RPMI7951 (cell line): ENCODE results near the gene ATP6V0D1. TPM values are rescaled to one million over a fixed set of nuclear protein-coding genes. Genes with fewer than 3 reads are reported as not detected.
"Not testable (repeated sequence)": the region's sequence is repeated elsewhere in the genome, so short reads cannot be mapped to it uniquely, and the experiment has no call there.

Experiments used
- DNase-seq: peaks from one replicate; pipeline ENCODE4 v3.0.0-alpha.2; 2012; ENCODE audit warnings: low read depth
- total RNA-seq: library from RNA; depleted of rRNA; stranded (reverse); fragments of >200 nt; shearing (Covaris generic); gene quantifications from 2 replicates; pipeline ENCODE4 v1.2.3, GENCODE V29; 2014; rRNA removed

The ATP6V0D1 gene
- 121 and 141 TPM in 2 replicates for total RNA-seq

DNA sequence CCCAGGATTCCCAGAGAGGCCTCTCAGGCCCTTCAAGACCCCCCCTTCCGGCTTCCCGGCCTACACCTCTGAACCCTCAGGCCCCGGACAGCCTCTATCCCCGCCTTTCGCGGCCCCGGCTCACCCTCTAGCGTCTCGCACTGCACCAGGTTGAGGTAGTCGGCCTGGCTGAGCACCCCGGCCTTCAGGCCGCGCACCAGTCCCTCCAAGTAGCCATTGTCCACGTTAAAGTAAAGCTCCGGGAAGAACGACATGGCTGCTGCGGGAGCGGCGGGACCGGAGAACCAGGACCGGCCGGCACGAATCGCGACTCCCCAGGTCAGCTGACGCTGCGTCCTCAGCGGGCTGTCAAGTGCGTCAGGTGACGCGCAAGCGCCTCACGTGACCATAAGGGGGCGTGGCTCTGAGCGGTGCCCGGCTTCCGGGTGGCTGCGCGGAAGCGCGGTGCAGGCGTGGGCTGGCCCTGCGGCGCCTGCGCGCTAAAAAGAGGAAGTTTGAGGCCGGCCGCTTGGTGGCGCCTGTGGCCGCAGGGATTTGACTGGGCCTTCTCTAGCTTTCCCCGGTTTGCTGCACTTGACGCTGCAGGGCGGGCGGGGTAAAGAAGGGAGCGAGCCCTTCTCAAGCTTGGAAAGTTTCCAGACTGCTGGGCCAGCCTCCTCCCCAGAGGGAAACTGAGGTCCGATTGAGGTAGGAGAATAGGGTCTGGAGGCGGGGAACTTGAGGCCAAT is at the start of gene ATP6V0D1:
Gene ATP6V0D1 (minus strand): TSS at position 325 of the 728 bp plus-strand sequence. CDS start 71 bp downstream, at position 254.
- peak; percentile 94 for DNase-seq

DNA sequence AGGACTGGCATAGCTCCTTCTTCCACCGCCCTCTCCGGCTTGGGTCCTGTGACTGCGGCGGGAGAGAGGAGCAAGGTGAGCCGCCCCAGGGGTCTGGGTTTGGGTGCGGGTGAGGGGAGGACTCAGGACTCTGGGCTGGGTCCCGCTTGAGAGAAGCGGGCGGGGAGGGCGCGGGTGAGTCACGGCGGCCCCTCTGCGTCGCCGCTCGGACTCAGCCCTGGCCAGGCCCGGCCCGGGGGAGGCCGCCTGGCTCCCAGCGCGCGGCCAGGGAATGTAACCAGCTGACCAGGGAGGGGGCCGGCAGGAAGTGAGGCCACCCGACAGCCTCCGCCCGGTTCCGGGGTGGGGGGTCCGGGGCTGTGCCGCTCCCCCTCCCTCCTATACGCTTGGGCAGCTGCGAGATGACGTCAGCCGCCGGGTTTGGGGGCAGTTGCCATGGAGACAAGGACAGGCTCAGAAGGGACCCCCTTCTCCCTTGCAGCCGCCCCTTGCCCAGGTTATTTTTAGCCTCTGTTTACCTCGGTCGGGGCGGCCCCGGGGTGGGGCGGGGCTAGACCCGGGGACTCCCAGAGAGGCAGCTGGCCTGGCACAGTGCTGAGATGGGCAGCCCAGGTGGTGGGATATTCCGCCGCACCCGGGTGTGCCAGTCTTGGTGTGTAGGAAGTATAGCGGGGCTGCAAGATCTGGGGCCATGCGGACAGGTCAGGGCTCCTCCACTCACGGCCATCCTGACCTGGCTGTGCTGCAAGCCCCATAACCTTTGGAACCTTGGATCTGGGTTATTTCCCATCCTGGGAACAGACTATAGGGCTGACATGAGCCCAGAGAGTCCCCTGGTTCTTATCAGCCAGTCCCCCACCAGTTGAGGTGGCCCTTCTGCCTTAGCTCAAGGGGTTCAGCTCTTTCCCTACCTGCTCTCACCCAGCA is 49.3 kb upstream of the ATP6V0D1 start:
- peak; percentile 79 for DNase-seq

- DNase-seq = no peak
These were observed 48.6 kb upstream of the ATP6V0D1 start for GRCh38 chr16:67529582-67530012.

DNA sequence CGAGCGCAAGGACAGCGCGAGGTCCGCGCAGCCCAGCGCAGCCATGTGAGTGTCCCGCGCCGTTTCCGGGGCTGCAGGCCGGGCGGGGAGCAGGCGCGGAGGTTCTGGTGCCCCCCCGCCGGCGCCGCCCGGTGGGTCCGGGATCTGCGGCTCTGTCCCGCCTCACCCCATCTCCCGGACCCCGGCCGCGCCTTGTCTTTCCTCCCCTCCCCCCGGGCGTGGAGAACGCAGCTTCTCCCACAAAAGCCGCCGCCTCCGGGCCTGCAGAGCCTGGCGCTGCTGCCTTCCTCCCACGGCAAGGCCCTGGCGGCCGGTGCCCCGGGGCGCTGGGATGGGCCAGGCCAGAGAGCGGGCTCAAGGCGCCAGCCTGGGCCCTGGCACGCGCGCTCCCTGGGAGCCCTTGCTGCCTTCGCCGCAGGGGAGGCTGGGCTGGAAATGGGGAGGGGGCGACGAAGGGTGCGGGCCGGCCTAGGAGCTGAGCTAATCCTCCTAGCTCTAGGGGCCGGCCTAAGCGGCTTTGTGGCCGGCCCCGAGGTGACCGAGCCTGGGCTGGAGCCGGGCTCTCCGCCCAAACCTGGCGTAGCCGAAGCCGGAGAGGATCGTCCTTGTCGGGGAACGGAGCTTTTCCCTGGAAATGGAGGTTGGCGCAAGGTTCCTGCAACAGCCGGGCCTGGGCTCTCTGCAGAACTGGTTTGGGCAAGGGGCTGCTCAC is 48.1 kb upstream of the ATP6V0D1 start:
- peak; percentile 63 for DNase-seq

DNA sequence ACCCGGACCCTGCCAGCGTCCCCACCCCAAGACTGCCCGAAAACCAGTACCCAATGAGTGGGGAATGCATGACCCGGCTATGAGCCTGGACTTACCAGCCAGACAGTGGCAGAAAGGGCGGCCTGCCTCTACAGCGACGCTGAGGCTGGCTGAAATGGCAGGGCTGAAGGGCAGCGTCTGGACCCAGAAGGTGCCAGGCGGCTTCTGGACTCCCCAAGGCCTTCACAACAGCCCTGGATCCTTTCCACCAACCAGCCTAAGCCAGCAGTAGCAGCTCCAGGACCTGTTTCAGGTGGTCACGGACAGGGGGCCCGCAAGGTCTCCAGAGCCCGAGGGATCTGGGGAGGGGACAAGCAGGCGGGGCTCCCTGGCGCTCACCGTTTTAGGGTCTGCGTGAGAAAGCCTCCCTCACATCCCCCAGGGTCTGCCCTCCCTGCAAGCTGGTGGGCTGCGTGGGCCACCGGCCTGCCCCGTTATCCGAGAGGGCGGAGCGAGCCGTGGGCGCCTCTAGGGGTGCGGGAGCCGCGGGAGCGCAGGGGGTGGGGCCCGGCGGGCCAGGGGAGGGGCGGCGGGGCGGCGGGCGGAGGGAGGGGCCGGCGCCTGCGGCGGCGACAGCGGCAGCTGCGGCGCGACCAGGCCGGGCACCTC is 47.4 kb upstream of the ATP6V0D1 start, which contains the start of gene RIPOR1:
Gene RIPOR1 (plus strand): TSS at position 608 of the 648 bp plus-strand sequence. CDS start 9,618 bp downstream, outside the sequence.
- peak; percentile 55 for DNase-seq

- no peak for DNase-seq
These were observed 45.3 kb upstream of the ATP6V0D1 start for GRCh38 chr16:67526149-67526791.

- DNase-seq = peak; percentile 44
These were observed 44.4 kb upstream of the ATP6V0D1 start for GRCh38 chr16:67525176-67525860.

DNA sequence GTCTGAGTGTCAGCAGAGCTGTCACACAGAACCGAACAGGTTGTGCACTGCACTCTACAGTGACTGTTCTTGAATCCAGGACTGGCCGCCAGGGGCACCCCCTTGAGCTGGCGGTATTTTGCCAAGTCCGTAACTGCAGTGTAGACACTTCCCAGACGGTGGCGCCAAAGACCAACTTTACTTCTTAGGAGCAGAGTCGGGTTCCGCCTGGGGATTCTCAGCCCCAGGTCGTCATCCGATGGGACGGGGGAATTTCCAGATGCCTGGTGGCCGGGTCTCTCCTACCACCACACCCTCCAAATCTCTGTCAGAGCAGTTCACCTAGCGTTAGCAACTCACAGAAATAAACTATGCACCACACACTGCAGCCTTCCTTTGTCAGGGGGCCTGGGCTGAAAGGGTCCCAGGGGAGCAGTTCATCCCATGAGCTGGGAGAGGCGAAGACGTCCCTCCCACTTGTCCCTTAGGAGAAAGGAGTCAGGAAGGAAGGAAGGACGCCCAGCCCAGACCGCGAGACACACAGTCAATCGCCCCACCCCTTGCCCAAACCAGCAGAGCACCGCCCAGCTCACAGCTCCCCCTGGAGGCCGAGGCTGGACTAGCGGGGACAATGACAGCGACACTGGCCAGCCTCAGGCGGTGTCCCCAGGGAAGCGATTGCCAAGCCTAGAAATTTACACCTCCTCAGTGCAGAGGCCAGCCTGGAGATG is 40.3 kb upstream of the ATP6V0D1 start:
- peak; percentile 92 for DNase-seq

DNA sequence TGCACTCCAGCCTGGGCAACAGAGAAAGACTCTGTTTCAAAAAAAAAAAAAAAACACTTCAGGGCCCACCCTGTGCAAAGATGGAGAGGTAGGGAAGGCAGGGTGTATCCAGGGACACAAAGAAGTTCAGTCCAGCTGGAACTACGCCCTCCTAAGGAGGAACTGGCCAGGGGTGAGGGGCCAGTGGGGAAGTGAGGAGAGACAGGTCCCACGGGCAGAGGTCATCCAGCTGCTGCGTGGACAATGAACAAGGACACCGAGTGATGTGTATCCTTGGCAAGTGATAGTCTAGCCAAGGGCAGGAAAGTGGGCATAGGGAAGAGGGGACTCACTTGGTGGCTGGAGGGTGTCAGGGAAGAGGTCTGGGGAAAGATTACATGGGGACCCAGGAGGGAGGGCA is 38.3 kb upstream of the ATP6V0D1 start:
- no peak for DNase-seq

- no peak for DNase-seq
These were observed 37.7 kb upstream of the ATP6V0D1 start for GRCh38 chr16:67518676-67519075.

- no peak for DNase-seq
These were observed 36.9 kb upstream of the ATP6V0D1 start for GRCh38 chr16:67517661-67518423.

- no peak for DNase-seq
These were observed 36.1 kb upstream of the ATP6V0D1 start for GRCh38 chr16:67517155-67517445.

GRCh38 chr16:67516296-67517154 is 35.6 kb upstream of the ATP6V0D1 start:
- DNase-seq = peak; percentile 61

GRCh38 chr16:67514382-67514828 is 33.4 kb upstream of the ATP6V0D1 start:
- DNase-seq = peak; percentile 79

GRCh38 chr16:67513892-67514291 is 32.9 kb upstream of the ATP6V0D1 start:
- not testable (repeated sequence) for DNase-seq

DNA sequence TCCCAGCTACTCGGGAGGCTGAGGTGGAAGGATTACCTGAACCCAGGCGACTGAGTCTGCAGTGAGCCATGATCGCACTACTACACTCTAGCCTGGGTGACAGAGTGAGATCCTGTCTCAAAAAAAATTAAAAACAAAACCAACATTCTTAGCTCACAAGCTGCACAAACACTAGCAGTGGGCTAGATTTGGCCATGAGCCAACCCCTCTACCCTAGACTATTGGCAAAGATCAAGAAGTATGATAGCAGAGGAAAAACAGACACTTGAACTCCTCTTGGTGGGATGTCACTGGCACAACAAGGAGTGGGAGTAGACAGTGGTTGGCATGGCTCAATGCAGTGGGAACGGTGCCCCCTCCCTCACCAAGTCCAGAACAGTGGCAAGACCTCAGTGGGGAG is 28.1 kb upstream of the ATP6V0D1 start:
- DNase-seq = no peak

- DNase-seq = no peak
These were observed 25.5 kb upstream of the ATP6V0D1 start for GRCh38 chr16:67506468-67506867.
